Type B pancreatic cell (in vitro differentiated cells): ENCODE results near the gene CTNND2. TPM values are rescaled to one million over a fixed set of nuclear protein-coding genes. Genes with fewer than 3 reads are reported as not detected.

Experiments
- DNase-seq: peaks from one replicate; pipeline ENCODE4 v3.0.0; 2021; ENCODE audit warnings: mixed read lengths; ENCODE audit not compliant: unreplicated experiment; ENCODE audit errors: extremely low spot score
- H3K27ac Mint-ChIP-seq: 2 replicates; pipeline ENCODE4 v1.8.0; 2021; ENCODE audit warnings: mild to moderate bottlenecking, mixed read lengths
- H3K27me3 Mint-ChIP-seq: 2 replicates; pipeline ENCODE4 v1.8.0; 2021; ENCODE audit warnings: mixed read lengths
- H3K36me3 Mint-ChIP-seq: 2 replicates; pipeline ENCODE4 v1.8.0; 2021; ENCODE audit warnings: mixed read lengths
- H3K4me1 Mint-ChIP-seq: one replicate; pipeline ENCODE4 v1.8.0; 2021; ENCODE audit warnings: mixed read lengths; ENCODE audit not compliant: unreplicated experiment
- H3K4me3 Mint-ChIP-seq: 2 replicates; pipeline ENCODE4 v1.8.0; 2021; ENCODE audit warnings: mild to moderate bottlenecking, mixed read lengths
- H3K9me3 Mint-ChIP-seq: 2 replicates; pipeline ENCODE4 v1.8.0; 2021; ENCODE audit warnings: mixed read lengths
- total RNA-seq: library from RNA; stranded (reverse); gene quantifications from 2 replicates; pipeline ENCODE4 v1.2.1, GENCODE V29; 2021; ENCODE audit warnings: low replicate concordance
- TF ChIP-seq, protein P1 (sequence below): fragments of 200-600 bp; sonication (generic); conservative IDR thresholded peaks from 2 replicates; pipeline ENCODE4 v1.5.0; 2021; ENCODE audit warnings: antibody characterized with exemption, mild to moderate bottlenecking

CTNND2 gene
- total RNA-seq, 1 donor from 2014 or later = 49.5 TPM

DNA sequence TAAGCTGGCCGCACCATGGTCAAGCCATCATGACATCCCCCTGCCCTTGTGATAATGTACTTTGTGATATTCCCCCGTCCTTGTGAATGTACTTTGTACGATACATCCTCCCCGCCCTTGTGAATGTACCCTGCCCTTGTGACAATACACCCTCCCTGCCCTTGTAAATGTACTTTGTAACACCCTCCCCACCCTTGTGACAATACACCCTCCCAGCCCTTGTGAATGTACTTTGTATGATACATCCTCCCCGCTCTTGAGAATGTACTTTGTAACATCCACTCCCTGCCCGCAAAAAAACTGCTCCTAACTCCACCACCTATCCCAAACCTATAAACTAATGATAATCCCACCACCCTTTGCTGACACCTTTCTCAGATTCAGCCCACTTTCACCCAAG is 313.8 kb downstream of the CTNND2 start:
- TF ChIP-seq, protein P1, sequence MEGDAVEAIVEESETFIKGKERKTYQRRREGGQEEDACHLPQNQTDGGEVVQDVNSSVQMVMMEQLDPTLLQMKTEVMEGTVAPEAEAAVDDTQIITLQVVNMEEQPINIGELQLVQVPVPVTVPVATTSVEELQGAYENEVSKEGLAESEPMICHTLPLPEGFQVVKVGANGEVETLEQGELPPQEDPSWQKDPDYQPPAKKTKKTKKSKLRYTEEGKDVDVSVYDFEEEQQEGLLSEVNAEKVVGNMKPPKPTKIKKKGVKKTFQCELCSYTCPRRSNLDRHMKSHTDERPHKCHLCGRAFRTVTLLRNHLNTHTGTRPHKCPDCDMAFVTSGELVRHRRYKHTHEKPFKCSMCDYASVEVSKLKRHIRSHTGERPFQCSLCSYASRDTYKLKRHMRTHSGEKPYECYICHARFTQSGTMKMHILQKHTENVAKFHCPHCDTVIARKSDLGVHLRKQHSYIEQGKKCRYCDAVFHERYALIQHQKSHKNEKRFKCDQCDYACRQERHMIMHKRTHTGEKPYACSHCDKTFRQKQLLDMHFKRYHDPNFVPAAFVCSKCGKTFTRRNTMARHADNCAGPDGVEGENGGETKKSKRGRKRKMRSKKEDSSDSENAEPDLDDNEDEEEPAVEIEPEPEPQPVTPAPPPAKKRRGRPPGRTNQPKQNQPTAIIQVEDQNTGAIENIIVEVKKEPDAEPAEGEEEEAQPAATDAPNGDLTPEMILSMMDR = no peak
- H3K27ac Mint-ChIP-seq = no peak overlapping the region
- H3K36me3 Mint-ChIP-seq = no peaks in the 10 kb centered on the region
- peaks cover 34% of the 10 kb centered on the region for H3K4me1 Mint-ChIP-seq
- no peaks in the 10 kb centered on the region for H3K27me3 Mint-ChIP-seq
- H3K9me3 Mint-ChIP-seq = peaks cover 5% of the 10 kb centered on the region
- no peak overlapping the region for H3K4me3 Mint-ChIP-seq
- no peak for DNase-seq

DNA sequence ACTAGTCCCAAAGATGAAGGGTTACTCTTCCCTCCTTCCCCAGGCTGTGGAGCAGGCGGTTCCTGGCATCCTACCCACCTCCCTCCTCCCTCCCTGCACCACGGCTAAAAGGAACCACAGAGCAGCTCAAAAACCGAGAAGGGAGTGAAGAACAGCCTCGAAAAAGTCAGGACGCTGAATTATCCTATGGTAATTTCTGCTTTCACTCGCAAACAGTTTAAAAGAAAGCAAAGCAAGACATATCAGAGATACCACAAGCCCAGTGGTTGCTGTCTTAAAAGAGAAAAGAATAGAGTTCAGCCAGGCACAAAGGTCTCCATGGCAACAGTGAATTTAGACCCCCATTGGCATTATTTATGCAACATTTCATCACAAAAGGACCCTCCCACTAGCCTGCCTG is 315.4 kb downstream of the CTNND2 start:
- Mint-ChIP-seq H3K36me3 (no peaks in the 10 kb centered on the region), H3K9me3 (peaks cover 5% of the 10 kb centered on the region), H3K27me3 (no peaks in the 10 kb centered on the region), H3K4me1 (peaks cover 24% of the 10 kb centered on the region), H3K27ac (peak overlapping the region; percentile 57), H3K4me3 (peak overlapping the region; percentile 80)
- TF ChIP-seq, protein P1 = no peak
- no peak for DNase-seq

DNA sequence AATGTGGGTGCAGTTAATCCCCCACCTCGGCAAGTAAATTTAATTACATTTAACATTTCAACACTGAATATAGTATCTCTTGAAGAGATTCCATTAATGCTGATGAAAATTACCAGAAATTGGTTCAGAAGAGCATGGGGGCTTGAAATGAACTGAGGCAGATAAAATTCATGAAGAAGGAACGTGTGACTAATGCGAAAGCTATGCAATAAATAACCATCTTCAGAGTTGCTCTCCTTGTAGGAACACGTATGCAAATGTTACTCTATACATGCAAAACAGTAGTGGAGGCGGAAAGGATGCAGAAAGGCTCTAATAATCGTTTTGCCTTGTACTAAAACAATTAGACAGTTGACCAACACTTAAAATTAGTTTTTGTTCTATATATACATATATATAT is 320.2 kb downstream of the CTNND2 start:
- no peak overlapping the region for H3K27ac Mint-ChIP-seq
- DNase-seq = no peak

DNA sequence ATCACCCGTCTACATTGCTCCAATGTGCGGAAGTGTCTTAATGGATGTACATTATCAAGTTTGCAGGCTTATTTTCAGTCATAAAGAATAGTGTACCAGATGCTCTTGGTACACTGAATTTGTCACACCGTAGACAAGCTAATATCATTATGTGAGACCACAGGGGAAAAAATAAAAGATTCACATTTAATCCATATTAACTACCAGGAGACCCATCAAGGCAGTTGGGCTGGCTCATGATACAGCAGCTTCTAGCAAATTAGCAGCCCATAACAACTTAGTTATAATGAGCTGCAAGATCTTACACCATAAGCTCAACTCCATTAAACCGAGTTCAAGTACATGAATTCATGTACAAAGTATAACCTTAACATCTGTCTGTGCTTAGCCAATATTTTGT is 324.9 kb downstream of the CTNND2 start:
- Mint-ChIP-seq H3K4me3 (no peak overlapping the region), H3K4me1 (peaks cover 5% of the 10 kb centered on the region), H3K9me3 (no peaks in the 10 kb centered on the region), H3K36me3 (no peaks in the 10 kb centered on the region), H3K27ac (no peak overlapping the region), H3K27me3 (no peaks in the 10 kb centered on the region)
- DNase-seq = no peak
- TF ChIP-seq, protein P1 = no peak

More for the DNA sequence above, 320.2 kb downstream of the CTNND2 start:
- TF ChIP-seq, protein P1 = no peak
- no peak overlapping the region for H3K4me3 Mint-ChIP-seq
- H3K27me3 Mint-ChIP-seq = no peaks in the 10 kb centered on the region
- peaks cover 8% of the 10 kb centered on the region for H3K4me1 Mint-ChIP-seq
- no peaks in the 10 kb centered on the region for H3K9me3 Mint-ChIP-seq
- H3K36me3 Mint-ChIP-seq = no peaks in the 10 kb centered on the region

DNA sequence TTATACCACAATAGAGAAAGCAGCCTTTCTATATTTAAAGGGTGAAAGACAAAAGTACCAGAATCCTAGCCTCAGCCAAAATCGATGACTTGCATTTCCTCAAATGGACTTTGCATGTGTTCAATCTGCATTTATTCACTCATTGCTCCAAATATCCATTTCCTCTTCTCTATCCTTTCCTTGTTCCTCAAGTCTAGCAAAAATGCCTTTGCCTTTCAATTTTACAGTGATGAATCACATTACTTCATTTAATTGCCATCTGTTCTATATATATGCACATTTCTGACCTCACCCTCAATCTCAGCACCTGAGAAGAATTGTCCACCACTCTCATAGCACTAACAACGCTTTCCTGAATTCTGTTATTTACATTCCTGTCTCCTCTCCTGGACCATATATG is 329.5 kb downstream of the CTNND2 start:
- Mint-ChIP-seq H3K4me3 (no peak overlapping the region), H3K9me3 (no peaks in the 10 kb centered on the region), H3K36me3 (no peaks in the 10 kb centered on the region), H3K27me3 (no peaks in the 10 kb centered on the region), H3K27ac (no peak overlapping the region), H3K4me1 (no peaks in the 10 kb centered on the region)
- DNase-seq = no peak
- TF ChIP-seq, protein P1 = no peak
